ENCODE results near the gene SH2D7.
A peak's percentile ranks its signal among the peaks of the same experiment; 100 is the strongest.

The SH2D7 gene

DNA sequence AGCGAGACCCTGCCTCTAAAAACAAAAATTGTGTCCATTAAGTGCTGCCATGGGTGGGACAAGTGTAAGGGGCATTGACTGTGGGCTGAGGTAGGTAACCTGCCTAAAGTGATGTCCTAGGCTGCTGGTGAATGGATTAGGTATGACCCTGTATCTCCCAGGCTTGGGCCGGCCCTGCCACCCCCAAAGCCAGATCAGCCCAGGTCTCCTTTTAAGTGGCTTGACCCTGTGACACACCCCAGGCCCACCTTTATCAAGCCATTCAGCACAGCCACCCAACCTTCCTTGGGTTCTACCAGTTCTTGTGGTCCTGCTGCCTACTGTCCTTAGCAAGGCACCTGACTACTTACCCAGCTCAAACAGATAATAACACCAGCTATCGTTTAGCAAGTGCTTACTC lies 20.2 kb downstream of the SH2D7 start:
- H3K27ac ChIP-seq = no peak overlapping the region
- TF ChIP-seq, protein P1, sequence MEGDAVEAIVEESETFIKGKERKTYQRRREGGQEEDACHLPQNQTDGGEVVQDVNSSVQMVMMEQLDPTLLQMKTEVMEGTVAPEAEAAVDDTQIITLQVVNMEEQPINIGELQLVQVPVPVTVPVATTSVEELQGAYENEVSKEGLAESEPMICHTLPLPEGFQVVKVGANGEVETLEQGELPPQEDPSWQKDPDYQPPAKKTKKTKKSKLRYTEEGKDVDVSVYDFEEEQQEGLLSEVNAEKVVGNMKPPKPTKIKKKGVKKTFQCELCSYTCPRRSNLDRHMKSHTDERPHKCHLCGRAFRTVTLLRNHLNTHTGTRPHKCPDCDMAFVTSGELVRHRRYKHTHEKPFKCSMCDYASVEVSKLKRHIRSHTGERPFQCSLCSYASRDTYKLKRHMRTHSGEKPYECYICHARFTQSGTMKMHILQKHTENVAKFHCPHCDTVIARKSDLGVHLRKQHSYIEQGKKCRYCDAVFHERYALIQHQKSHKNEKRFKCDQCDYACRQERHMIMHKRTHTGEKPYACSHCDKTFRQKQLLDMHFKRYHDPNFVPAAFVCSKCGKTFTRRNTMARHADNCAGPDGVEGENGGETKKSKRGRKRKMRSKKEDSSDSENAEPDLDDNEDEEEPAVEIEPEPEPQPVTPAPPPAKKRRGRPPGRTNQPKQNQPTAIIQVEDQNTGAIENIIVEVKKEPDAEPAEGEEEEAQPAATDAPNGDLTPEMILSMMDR (conservative IDR thresholded peaks at IDR 0.05) = no peak

DNA sequence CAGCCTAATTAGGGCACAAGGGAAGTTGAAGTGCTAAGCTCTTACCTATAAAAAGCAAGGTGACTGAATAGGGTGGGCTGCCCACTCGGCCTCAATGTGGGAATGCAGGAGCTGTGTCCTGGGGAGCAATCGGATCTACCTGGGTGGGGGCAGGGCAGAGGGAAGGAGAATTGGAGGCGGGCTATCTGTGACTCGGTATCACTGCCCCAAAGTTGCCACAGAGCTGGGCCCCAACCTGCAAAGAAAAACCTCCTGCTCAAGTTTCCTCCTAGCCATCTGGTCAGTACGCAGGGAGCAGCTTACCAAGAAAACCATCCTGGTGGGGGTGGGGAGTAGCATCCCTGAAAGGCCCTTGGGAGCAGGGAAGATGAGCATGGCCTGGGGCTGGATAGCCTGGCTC lies 28.2 kb downstream of the SH2D7 start:
- no peak overlapping the region for H3K27ac ChIP-seq
- TF ChIP-seq, protein P1 (conservative IDR thresholded peaks at IDR 0.05) = no peak

DNA sequence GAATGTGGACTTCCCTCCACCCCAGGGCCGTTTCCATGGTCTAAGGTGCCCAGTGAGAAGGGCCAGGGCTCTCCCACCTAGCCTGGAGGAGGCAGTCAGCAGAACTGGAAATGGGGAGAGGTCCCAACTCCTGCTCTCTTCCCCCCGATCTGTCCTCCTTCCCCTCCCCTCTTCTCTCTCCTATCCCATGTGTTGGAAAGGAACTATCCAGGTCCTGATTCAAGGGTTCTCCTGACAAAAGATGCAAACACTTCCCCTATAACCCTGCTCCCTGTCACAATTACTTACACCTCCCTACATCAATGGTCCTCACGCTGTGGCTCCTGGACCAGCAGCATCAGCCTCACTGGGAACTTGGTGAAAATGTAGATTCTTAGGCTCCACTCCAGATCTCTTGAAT lies 32.9 kb downstream of the SH2D7 start:
- no peak overlapping the region for H3K27ac ChIP-seq
- TF ChIP-seq, protein P1 (conservative IDR thresholded peaks at IDR 0.05) = no peak

DNA sequence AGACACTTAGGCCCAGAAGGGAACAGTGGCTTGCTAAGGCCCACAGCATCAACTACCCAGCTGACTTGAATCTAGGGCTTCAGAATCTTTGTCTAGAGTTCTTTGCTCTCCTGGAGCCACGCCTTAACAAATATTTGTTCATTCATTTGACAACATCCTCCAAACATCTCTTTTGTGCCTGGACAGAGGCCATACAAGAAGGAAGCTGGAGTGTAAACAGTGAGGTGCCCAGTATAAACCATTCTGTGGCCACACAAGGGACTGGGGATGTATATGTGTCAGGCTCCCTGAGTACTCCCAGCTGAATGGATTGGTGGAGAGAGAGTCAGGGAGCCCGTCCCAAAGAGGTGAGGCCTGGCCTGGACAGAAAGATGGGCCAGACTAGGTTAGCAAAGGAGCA lies 35.5 kb downstream of the SH2D7 start:
- TF ChIP-seq, protein P1 (conservative IDR thresholded peaks at IDR 0.05) = no peak
- peak overlapping the region; percentile 48 for H3K27ac ChIP-seq

DNA sequence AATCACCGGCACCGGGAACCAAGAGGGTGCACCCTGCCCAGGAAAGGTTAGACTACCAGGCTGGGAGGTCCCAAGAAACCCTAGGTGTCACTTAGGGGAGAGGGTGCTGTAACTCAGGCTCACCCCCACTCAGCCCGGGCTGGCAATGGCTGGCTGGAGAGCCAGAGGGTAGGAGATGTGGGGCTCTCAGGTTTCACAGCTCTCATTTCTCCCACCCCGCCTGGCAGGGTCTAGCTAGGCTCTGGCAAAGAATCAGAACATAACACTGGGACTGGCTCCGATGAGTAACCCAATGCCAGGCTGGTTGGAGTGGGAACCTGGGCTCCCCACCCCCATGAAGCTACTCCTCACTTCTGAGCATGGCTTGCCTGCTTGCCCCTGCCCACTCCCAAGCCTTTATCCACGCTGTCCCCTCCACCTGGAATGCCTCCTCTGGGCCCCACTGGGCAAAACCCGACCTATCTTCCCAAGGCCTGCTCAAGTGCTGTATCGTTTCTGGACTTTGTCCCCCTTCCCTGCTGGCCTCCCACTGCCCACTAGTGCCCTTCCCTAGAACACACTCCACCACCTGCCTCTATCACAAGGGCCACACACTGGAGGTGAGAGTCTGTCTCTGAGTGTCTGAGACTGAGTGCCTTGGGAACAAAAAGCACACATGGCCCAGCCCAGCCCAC lies 36.9 kb downstream of the SH2D7 start:
- H3K27ac ChIP-seq = peak overlapping the region; percentile 48; the same call in 1 of the 2 replicates
- TF ChIP-seq, protein P1 (conservative IDR thresholded peaks at IDR 0.05) = no peak

DNA sequence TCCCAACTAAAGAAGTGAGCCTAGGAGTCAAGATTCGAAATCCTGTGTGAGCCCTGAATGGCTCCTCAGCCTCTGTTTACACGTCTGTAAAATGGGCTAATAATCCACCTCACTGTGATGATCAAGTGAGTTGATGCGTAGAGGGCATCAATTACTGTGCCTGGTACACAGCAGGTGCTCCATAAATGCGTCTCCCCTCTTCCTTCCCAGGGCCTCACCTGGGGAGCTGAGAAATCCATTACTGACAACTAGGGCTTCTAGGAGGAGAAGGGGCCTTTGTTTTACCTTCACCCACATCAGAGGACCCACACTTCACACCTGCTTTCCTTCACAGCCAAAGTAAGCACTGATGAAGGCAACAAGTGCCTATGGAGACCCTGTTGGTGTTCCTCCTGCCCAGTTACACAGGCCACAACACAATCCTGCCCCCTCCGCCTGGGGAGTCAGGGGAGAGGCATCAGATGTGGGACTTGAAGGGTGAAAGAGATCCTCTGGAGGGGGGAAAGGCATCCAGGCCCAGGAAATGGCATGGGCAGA lies 37.5 kb downstream of the SH2D7 start:
- TF ChIP-seq, protein P1 (conservative IDR thresholded peaks at IDR 0.05) = no peak
- 0 out of 2 replicates have a peak overlapping the region, but pooled peaks have one; percentile 10 for H3K27ac ChIP-seq

DNA sequence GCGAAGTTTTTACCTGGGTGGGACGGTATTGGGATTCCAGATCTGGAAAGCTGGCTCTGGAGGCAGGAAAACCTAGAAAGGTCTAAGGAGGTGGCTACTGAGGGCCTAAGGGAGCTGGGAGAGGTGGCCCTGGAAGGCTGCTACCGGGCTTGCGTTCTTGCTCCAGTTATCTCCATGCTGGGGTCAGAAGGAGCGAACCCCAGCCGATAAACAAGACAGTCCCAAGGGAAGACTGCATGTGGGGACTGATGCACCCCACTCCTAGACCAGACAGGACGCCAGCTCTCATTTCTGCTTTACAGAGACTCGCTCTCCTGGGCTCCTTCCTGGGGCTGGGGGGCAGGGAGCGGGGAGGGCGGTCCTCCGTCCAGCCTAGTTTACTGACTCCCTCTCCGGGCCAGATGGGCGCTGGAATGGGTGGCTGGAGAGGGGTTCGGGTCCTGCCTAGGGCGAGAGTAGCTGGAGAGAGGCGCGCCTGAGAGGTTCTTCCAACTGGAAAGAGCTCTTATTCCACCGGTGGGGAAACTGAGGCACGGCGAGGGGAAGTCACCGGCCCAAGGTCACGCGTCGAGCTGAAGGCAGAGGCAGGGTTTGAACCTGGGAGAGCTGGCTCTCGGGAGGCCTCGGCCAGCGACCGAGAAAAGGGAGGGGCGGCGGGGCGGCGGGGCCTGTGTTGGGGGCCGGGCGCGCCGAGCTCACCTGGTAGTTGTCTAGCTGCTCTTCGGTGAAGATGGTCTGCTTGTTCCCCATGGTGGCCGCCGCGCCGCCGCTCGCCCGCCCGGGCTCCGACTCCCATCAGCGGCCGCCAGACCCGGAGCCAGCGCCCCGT lies 38.3 kb downstream of the SH2D7 start:
- H3K27ac ChIP-seq = peak overlapping the region; percentile 82

More for the DNA sequence above, 38.3 kb downstream of the SH2D7 start:
- TF ChIP-seq, protein P1 (conservative IDR thresholded peaks at IDR 0.05) = no peak

Data from VCaP (cell line).